ENCODE data around the gene IAH1. TPM values are rescaled to one million over a fixed set of nuclear protein-coding genes. Genes with fewer than 3 reads are reported as not detected.

Gene IAH1
- total and polyA plus RNA-seq, 2 experiments from 2014 or later = 12.7 to 33.7 TPM

GRCh38 chr2:9443526-9443925 lies 30.8 kb upstream of the IAH1 start:
- Histone ChIP-seq H3K79me2 (replicated peaks; ENCODE audit: insufficient read depth) (no peaks in the 10 kb centered on the region), H3K27me3 (ENCODE audit: insufficient read depth) (no peaks in the 10 kb centered on the region), H3K27ac (ENCODE audit: low read depth) (no peak overlapping the region), H3K4me1 (ENCODE audit: insufficient read depth) (no peaks in the 10 kb centered on the region), H4K20me1 (replicated peaks; ENCODE audit: insufficient read depth) (no peaks in the 10 kb centered on the region; the same call in none of the 2 replicates), H3K4me2 (no peak overlapping the region), H3F3A (replicated peaks; ENCODE audit: low read depth) (no peaks in the 10 kb centered on the region), H3K36me3 (ENCODE audit: insufficient read depth) (peaks cover 42% of the 10 kb centered on the region), H3K9me2 (ENCODE audit: insufficient read depth) (no peaks in the 10 kb centered on the region), H3K4me3 (no peak overlapping the region), H2AFZ (no peak overlapping the region)
- TF ChIP-seq CREB1 (CRISPR knock-in tag; IDR thresholded peaks at IDR 0.05; ENCODE audit: low read depth) (no peak), EZH2 (IDR thresholded peaks at IDR 0.05; ENCODE audit: low read depth, unreplicated experiment) (no peak), JUNB (IDR thresholded peaks at IDR 0.05; ENCODE audit: unreplicated experiment) (no peak), NANOG (IDR thresholded peaks at IDR 0.05; ENCODE audit: borderline replicate concordance) (no peak), STAT1 (IDR thresholded peaks at IDR 0.05; ENCODE audit: unreplicated experiment) (no peak), POLR2AphosphoS5 (IDR thresholded peaks at IDR 0.05; ENCODE audit: low read depth) (no peak), EZH2phosphoT487 (IDR thresholded peaks at IDR 0.05; ENCODE audit: unreplicated experiment) (no peak), ZNF331 (CRISPR knock-in tag; IDR thresholded peaks at IDR 0.05; ENCODE audit: low read depth) (no peak), ZNF114 (CRISPR knock-in tag; IDR thresholded peaks at IDR 0.05) (no peak)
- TF ChIP-seq, protein P1, sequence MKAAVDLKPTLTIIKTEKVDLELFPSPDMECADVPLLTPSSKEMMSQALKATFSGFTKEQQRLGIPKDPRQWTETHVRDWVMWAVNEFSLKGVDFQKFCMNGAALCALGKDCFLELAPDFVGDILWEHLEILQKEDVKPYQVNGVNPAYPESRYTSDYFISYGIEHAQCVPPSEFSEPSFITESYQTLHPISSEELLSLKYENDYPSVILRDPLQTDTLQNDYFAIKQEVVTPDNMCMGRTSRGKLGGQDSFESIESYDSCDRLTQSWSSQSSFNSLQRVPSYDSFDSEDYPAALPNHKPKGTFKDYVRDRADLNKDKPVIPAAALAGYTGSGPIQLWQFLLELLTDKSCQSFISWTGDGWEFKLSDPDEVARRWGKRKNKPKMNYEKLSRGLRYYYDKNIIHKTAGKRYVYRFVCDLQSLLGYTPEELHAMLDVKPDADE (IDR thresholded peaks at IDR 0.05) = no peak
- TF ChIP-seq, protein P2, sequence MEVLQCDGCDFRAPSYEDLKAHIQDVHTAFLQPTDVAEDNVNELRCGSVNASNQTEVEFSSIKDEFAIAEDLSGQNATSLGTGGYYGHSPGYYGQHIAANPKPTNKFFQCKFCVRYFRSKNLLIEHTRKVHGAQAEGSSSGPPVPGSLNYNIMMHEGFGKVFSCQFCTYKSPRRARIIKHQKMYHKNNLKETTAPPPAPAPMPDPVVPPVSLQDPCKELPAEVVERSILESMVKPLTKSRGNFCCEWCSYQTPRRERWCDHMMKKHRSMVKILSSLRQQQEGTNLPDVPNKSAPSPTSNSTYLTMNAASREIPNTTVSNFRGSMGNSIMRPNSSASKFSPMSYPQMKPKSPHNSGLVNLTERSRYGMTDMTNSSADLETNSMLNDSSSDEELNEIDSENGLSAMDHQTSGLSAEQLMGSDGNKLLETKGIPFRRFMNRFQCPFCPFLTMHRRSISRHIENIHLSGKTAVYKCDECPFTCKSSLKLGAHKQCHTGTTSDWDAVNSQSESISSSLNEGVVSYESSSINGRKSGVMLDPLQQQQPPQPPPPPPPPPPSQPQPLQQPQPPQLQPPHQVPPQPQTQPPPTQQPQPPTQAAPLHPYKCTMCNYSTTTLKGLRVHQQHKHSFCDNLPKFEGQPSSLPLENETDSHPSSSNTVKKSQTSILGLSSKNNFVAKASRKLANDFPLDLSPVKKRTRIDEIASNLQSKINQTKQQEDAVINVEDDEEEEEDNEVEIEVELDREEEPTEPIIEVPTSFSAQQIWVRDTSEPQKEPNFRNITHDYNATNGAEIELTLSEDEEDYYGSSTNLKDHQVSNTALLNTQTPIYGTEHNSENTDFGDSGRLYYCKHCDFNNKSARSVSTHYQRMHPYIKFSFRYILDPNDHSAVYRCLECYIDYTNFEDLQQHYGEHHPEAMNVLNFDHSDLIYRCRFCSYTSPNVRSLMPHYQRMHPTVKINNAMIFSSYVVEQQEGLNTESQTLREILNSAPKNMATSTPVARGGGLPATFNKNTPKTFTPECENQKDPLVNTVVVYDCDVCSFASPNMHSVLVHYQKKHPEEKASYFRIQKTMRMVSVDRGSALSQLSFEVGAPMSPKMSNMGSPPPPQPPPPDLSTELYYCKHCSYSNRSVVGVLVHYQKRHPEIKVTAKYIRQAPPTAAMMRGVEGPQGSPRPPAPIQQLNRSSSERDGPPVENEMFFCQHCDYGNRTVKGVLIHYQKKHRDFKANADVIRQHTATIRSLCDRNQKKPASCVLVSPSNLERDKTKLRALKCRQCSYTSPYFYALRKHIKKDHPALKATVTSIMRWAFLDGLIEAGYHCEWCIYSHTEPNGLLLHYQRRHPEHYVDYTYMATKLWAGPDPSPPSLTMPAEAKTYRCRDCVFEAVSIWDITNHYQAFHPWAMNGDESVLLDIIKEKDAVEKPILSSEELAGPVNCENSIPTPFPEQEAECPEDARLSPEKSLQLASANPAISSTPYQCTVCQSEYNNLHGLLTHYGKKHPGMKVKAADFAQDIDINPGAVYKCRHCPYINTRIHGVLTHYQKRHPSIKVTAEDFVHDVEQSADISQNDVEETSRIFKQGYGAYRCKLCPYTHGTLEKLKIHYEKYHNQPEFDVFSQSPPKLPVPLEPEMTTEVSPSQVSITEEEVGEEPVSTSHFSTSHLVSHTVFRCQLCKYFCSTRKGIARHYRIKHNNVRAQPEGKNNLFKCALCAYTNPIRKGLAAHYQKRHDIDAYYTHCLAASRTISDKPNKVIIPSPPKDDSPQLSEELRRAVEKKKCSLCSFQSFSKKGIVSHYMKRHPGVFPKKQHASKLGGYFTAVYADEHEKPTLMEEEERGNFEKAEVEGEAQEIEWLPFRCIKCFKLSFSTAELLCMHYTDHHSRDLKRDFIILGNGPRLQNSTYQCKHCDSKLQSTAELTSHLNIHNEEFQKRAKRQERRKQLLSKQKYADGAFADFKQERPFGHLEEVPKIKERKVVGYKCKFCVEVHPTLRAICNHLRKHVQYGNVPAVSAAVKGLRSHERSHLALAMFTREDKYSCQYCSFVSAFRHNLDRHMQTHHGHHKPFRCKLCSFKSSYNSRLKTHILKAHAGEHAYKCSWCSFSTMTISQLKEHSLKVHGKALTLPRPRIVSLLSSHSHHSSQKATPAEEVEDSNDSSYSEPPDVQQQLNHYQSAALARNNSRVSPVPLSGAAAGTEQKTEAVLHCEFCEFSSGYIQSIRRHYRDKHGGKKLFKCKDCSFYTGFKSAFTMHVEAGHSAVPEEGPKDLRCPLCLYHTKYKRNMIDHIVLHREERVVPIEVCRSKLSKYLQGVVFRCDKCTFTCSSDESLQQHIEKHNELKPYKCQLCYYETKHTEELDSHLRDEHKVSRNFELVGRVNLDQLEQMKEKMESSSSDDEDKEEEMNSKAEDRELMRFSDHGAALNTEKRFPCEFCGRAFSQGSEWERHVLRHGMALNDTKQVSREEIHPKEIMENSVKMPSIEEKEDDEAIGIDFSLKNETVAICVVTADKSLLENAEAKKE (CRISPR knock-in tag; IDR thresholded peaks at IDR 0.05) = no peak
- TF ChIP-seq, protein P3, sequence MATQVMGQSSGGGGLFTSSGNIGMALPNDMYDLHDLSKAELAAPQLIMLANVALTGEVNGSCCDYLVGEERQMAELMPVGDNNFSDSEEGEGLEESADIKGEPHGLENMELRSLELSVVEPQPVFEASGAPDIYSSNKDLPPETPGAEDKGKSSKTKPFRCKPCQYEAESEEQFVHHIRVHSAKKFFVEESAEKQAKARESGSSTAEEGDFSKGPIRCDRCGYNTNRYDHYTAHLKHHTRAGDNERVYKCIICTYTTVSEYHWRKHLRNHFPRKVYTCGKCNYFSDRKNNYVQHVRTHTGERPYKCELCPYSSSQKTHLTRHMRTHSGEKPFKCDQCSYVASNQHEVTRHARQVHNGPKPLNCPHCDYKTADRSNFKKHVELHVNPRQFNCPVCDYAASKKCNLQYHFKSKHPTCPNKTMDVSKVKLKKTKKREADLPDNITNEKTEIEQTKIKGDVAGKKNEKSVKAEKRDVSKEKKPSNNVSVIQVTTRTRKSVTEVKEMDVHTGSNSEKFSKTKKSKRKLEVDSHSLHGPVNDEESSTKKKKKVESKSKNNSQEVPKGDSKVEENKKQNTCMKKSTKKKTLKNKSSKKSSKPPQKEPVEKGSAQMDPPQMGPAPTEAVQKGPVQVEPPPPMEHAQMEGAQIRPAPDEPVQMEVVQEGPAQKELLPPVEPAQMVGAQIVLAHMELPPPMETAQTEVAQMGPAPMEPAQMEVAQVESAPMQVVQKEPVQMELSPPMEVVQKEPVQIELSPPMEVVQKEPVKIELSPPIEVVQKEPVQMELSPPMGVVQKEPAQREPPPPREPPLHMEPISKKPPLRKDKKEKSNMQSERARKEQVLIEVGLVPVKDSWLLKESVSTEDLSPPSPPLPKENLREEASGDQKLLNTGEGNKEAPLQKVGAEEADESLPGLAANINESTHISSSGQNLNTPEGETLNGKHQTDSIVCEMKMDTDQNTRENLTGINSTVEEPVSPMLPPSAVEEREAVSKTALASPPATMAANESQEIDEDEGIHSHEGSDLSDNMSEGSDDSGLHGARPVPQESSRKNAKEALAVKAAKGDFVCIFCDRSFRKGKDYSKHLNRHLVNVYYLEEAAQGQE (IDR thresholded peaks at IDR 0.05; ENCODE audit: unreplicated experiment) = no peak
- TF ChIP-seq, protein P4, sequence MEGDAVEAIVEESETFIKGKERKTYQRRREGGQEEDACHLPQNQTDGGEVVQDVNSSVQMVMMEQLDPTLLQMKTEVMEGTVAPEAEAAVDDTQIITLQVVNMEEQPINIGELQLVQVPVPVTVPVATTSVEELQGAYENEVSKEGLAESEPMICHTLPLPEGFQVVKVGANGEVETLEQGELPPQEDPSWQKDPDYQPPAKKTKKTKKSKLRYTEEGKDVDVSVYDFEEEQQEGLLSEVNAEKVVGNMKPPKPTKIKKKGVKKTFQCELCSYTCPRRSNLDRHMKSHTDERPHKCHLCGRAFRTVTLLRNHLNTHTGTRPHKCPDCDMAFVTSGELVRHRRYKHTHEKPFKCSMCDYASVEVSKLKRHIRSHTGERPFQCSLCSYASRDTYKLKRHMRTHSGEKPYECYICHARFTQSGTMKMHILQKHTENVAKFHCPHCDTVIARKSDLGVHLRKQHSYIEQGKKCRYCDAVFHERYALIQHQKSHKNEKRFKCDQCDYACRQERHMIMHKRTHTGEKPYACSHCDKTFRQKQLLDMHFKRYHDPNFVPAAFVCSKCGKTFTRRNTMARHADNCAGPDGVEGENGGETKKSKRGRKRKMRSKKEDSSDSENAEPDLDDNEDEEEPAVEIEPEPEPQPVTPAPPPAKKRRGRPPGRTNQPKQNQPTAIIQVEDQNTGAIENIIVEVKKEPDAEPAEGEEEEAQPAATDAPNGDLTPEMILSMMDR (conservative IDR thresholded peaks at IDR 0.05; ENCODE audit: low read depth in 2 of 2) = no peak
- no peaks in the 10 kb centered on the region for H3K27me3 Mint-ChIP-seq (ENCODE audit: insufficient read depth, low read depth, poor library complexity)
- H3K36me3 Mint-ChIP-seq (ENCODE audit: low read depth) = peaks cover 69% of the 10 kb centered on the region
- DNase-seq (ENCODE audit: low spot score) (no peak), ATAC-seq (no peak)
- H3K9me3 Mint-ChIP-seq = no peaks in the 10 kb centered on the region
- no peak overlapping the region for H3K4me3 Mint-ChIP-seq
- no peaks in the 10 kb centered on the region for H3K4me1 Mint-ChIP-seq
- no peak overlapping the region for H3K27ac Mint-ChIP-seq
